Ishikawa (cell line): ENCODE data around the gene SLC9A9.

Source experiments
- CEBPB ChIP-seq: IDR thresholded peaks from 2 replicates; pipeline ENCODE4 v1.6.1; 2012
- CREB1 ChIP-seq: IDR thresholded peaks from 2 replicates; pipeline ENCODE4 v1.6.1; 2012; ENCODE audit warnings: low read depth
- EGR1 ChIP-seq: IDR thresholded peaks from 2 replicates; pipeline ENCODE4 v1.6.1; 2012
- EP300 ChIP-seq: IDR thresholded peaks from 2 replicates; pipeline ENCODE4 v1.6.1; 2012; ENCODE audit warnings: borderline replicate concordance
- FOXM1 ChIP-seq: IDR thresholded peaks from 2 replicates; pipeline ENCODE4 v1.6.1; 2012; ENCODE audit warnings: low read depth, borderline replicate concordance
- NFIC ChIP-seq: IDR thresholded peaks from 2 replicates; pipeline ENCODE4 v1.6.1; 2012
- RAD21 ChIP-seq: IDR thresholded peaks from 2 replicates; pipeline ENCODE4 v1.6.1; 2012; ENCODE audit warnings: low read depth
- TAF1 ChIP-seq: IDR thresholded peaks from 2 replicates; pipeline ENCODE4 v1.6.1; 2012; ENCODE audit warnings: low read depth, mild to moderate bottlenecking
- TCF12 ChIP-seq: IDR thresholded peaks from 2 replicates; pipeline ENCODE4 v1.6.1; 2012; ENCODE audit warnings: low read depth
- TEAD4 ChIP-seq: IDR thresholded peaks from 2 replicates; pipeline ENCODE4 v1.6.1; 2012
- YY1 ChIP-seq: IDR thresholded peaks from 2 replicates; pipeline ENCODE4 v1.6.1; 2012; ENCODE audit warnings: low read depth
- ZBTB7A ChIP-seq: IDR thresholded peaks from 2 replicates; pipeline ENCODE4 v1.6.1; 2012; ENCODE audit warnings: low read depth
- TF ChIP-seq, protein P1 (sequence below): IDR thresholded peaks from 2 replicates; pipeline ENCODE4 v1.6.1; 2012; ENCODE audit warnings: low read depth, mild to moderate bottlenecking
- TF ChIP-seq, protein P2 (sequence below): IDR thresholded peaks from 2 replicates; pipeline ENCODE4 v1.6.1; 2012
- TF ChIP-seq, protein P3 (sequence below): IDR thresholded peaks from 2 replicates; pipeline ENCODE4 v1.6.1; 2012

The SLC9A9 gene

DNA sequence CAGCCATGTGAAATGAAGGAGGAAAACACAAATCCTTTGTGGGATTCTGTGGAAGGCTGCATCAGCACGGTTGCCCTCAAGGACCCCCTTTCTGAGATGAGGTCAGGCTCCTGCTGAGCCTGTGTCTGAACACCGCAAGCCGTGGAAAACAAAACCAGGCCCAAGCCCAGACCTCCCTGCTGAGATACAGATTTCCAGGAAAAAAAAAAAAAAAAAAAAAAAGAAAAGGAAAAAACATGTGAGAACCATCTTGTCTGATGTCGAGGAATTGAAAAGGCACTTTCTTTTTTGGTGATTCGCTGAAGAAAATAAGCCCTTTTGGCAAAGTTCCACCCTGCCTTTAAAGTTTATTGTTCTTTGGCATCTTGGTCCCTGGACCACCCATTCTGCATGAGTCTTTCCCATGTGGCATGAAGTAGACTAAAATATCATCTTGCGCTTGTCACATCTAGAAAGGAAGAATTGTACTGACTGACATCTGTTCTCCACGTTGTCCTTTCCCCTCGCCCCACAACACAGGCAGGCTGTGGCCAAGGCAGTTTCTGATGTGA, 611.1 kb downstream of the SLC9A9 start:
- TF ChIP-seq ZBTB7A: no peak
- TF ChIP-seq, protein P1, sequence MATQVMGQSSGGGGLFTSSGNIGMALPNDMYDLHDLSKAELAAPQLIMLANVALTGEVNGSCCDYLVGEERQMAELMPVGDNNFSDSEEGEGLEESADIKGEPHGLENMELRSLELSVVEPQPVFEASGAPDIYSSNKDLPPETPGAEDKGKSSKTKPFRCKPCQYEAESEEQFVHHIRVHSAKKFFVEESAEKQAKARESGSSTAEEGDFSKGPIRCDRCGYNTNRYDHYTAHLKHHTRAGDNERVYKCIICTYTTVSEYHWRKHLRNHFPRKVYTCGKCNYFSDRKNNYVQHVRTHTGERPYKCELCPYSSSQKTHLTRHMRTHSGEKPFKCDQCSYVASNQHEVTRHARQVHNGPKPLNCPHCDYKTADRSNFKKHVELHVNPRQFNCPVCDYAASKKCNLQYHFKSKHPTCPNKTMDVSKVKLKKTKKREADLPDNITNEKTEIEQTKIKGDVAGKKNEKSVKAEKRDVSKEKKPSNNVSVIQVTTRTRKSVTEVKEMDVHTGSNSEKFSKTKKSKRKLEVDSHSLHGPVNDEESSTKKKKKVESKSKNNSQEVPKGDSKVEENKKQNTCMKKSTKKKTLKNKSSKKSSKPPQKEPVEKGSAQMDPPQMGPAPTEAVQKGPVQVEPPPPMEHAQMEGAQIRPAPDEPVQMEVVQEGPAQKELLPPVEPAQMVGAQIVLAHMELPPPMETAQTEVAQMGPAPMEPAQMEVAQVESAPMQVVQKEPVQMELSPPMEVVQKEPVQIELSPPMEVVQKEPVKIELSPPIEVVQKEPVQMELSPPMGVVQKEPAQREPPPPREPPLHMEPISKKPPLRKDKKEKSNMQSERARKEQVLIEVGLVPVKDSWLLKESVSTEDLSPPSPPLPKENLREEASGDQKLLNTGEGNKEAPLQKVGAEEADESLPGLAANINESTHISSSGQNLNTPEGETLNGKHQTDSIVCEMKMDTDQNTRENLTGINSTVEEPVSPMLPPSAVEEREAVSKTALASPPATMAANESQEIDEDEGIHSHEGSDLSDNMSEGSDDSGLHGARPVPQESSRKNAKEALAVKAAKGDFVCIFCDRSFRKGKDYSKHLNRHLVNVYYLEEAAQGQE: no peak
- TF ChIP-seq TEAD4: no peak
- TF ChIP-seq NFIC: no peak
- TF ChIP-seq, protein P2, sequence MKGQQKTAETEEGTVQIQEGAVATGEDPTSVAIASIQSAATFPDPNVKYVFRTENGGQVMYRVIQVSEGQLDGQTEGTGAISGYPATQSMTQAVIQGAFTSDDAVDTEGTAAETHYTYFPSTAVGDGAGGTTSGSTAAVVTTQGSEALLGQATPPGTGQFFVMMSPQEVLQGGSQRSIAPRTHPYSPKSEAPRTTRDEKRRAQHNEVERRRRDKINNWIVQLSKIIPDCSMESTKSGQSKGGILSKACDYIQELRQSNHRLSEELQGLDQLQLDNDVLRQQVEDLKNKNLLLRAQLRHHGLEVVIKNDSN: no peak
- no peak for TF ChIP-seq CEBPB
- TF ChIP-seq FOXM1: no peak
- no peak for TF ChIP-seq TAF1
- TF ChIP-seq, protein P3, sequence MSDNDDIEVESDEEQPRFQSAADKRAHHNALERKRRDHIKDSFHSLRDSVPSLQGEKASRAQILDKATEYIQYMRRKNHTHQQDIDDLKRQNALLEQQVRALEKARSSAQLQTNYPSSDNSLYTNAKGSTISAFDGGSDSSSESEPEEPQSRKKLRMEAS: no peak
- no peak for TF ChIP-seq RAD21
- TF ChIP-seq EGR1: no peak
- TF ChIP-seq CREB1: no peak
- no peak for TF ChIP-seq YY1

DNA sequence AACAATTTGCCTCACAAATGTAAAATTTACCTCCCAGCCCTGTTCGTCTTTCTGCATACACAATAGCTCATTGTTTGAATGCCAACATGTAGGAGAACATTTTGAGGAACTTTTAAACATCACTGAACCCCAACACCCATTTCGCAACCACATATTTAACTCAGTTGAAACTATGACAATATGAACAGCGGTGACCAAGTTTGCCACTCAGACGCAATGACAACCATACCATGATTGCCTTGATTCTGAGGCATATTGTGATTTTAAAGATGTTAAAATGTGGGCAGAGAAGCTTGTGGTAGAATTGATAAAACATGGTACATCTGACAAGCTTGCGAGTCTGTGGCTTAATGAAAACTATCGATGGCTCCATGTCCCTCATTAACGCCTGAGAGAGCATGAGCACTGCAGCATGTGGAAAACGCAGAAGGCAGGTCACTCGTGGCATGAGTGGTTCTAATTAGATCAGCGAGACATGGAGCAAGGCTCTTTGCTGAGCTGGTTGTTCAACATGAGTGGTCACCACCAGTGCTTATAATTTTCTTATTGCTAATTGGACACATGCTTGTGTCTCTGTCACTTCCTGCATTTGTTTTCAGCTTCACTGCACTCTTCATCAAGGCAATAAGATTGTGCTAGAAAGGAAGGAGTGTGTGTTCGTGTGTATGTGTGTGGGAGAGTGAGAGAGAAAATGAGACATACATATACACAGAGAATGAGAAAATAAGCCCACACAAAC, 611.9 kb downstream of the SLC9A9 start:
- TF ChIP-seq, protein P3: peak; percentile 59; the same call in 1 of the 2 replicates
- TF ChIP-seq CEBPB (peak; percentile 32; the same call in 1 of the 2 replicates), TCF12 (0 out of 2 replicates have a peak, but pooled peaks have one; percentile 27), EP300 (0 out of 2 replicates have a peak, but pooled peaks have one; percentile 23), YY1 (no peak)

DNA sequence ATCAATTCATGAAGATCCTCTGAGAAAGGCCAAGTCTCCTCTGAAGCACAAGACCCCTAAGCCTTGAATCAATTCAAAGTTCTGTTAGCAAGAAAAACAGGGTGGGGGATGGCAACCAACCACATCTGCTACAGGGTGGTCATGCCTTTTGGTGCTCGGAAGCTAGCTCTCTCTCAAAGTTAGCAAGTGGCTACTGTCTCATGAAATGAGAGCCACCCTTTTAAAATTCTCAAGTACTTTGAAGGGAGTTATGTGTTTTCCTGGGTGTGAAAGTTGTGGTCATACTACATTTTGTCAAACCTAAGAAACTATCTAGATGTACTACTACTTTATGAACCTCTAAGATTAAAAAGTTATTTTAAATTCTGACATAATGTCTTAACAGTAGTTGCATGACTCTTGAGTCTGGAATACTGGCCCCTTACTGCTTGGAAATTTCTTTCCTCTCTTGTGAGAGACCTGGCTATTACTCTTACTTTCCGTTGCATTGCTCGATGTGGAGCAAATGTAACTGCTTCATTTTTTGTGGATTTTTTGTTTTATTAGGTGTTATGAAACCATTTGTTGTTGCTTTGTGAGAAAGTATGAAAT, 612.6 kb downstream of the SLC9A9 start:
- TF ChIP-seq ZBTB7A (no peak), NFIC (no peak), RAD21 (no peak), TEAD4 (no peak), EP300 (no peak), YY1 (no peak), FOXM1 (no peak), EGR1 (no peak), TCF12 (no peak)
- TF ChIP-seq, protein P3: no peak

DNA sequence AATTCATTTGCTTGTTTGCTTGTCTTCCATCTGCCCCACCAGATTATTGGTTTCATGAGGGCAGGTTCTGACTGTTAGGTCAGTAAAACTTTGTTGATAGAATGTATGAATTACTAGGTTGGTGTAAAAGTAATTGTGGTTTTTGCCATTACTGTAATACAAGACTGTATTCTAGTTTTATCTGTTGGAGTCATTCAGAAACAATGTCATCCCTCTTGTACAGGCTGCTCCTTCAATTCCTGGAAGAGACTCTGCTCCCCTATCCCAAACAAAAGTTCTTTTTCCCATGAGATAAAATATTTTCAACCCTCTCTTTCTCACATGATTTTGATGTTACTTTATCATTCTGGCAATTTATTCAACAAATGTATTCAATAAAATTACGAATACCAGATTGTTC, 613.7 kb downstream of the SLC9A9 start:
- TF ChIP-seq, protein P1: no peak
- TF ChIP-seq EGR1 (no peak), FOXM1 (no peak), YY1 (no peak), RAD21 (no peak), CREB1 (no peak), ZBTB7A (no peak), NFIC (no peak), EP300 (no peak), TAF1 (no peak)
- TF ChIP-seq, protein P2: no peak
- TF ChIP-seq, protein P3: no peak

DNA sequence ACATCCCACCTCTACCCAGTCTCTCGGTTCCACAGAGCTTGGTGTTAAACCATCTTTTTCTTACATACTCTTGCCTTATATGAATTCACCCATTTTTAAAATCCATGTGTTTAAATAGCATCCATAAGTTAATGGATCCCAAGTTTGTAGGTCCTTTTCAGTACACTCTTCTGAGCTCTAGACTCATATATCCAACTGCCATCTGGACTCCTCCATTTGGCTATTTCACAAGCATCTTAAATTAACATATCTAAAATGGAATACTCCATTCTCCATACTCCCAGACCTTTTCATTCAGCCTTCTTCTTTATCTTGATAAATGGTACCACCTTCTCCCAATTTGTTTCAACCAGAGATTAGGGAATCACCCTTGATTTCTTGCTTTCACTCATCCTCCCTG, 615.3 kb downstream of the SLC9A9 start:
- TF ChIP-seq YY1: no peak
- no peak for TF ChIP-seq CEBPB
- no peak for TF ChIP-seq RAD21
- TF ChIP-seq EP300: no peak
- no peak for TF ChIP-seq FOXM1
- TF ChIP-seq CREB1: no peak
- TF ChIP-seq TEAD4: no peak
